Naive thymus-derived CD8-positive, alpha-beta T cell (primary cell): Measurements from ENCODE around the gene ZNF771. TPM values are rescaled to one million over a fixed set of nuclear protein-coding genes. Genes with fewer than 3 reads are reported as not detected.
"Not testable (repeated sequence)": the region's sequence is repeated elsewhere in the genome, so short reads cannot be mapped to it uniquely, and the experiment has no call there.

Source experiments
- ATAC-seq, 2 donors: fragments of 150-1000 bp; cut with Tn5 transposase in 1 of 2; sonication (Bioruptor Pico), chemical (Tn5 transposase) in 1 of 2; 1 replicate in 1 of 2; 2 replicates in 1 of 2; pipeline ENCODE4 v1.10.0; 2021; ENCODE audit warnings: mild to moderate bottlenecking in 2 of 2, moderate library complexity in 2 of 2
- POLR2A ChIA-PET: fragments of 350-600 bp; sonication (Branson Sonifier 250); formaldehyde crosslinking; loops from one replicate; lab custom pipeline; 2021; ENCODE audit warnings: antibody characterized with exemption; lab: Charles Lee
- DNase-seq, 10 donors: peaks; one replicate each; pipeline versions ENCODE4 v3.0.0 to v3.0.0-alpha.2; 2020 to 2022
- H3K27ac Mint-ChIP-seq, 10 donors: one replicate each; pipeline ENCODE4 v1.8.0; 2020 to 2022; ENCODE audit warnings: mild to moderate bottlenecking in 10 of 10, mixed read lengths in 10 of 10, moderate library complexity in 4 of 10, inconsistent platforms in 1 of 10
- H3K27me3 Mint-ChIP-seq, 5 donors: one replicate each; pipeline ENCODE4 v1.8.0; 2021 to 2022; ENCODE audit warnings: mixed read lengths in 5 of 5
- H3K36me3 Mint-ChIP-seq, 3 donors: one replicate each; pipeline ENCODE4 v1.8.0; 2020 to 2022; ENCODE audit warnings: mixed read lengths in 3 of 3, mild to moderate bottlenecking in 2 of 3, inconsistent platforms in 1 of 3
- H3K4me1 Mint-ChIP-seq, 4 donors: one replicate each; pipeline ENCODE4 v1.8.0; 2021 to 2022; ENCODE audit warnings: mixed read lengths in 4 of 4
- H3K4me3 Mint-ChIP-seq, 10 donors: one replicate each; pipeline ENCODE4 v1.8.0; 2020 to 2022; ENCODE audit warnings: mild to moderate bottlenecking in 10 of 10, mixed read lengths in 10 of 10, moderate library complexity in 6 of 10, inconsistent platforms in 1 of 10
- H3K9me3 Mint-ChIP-seq, 9 donors: one replicate each; pipeline ENCODE4 v1.8.0; 2020 to 2022; ENCODE audit warnings: mixed read lengths in 9 of 9, mild to moderate bottlenecking in 3 of 9, inconsistent platforms in 1 of 9, moderate library complexity in 1 of 9
- polyA plus RNA-seq, 3 donors: library from polyadenylated mRNA; unstranded; fragments of 300-500 nt; fragmentation: Illumina TruSeq; gene quantifications; one replicate each; pipeline ENCODE4 v1.2.3, GENCODE V29; 2021
- total RNA-seq, 8 experiments: library from RNA in 2 of 8; stranded (reverse) in 2 of 8; gene quantifications; one replicate each; pipeline ENCODE4 v1.2.3 and lab custom pipeline; 2021 to 2026

ZNF771 gene
- total and polyA plus RNA-seq, 5 experiments from 2014 or later, result 2.1 to 7.6 (median 5.5) TPM

GRCh38 chr16:30394592-30395154, 12.7 kb upstream of the ZNF771 start:
- no peaks in the 10 kb centered on the region for H3K9me3 Mint-ChIP-seq
- peaks cover 0 to 13% (median 0%) of the 10 kb centered on the region in 3 donors for H3K36me3 Mint-ChIP-seq
- H3K4me3 Mint-ChIP-seq, result peak overlapping the region; percentile 76 to 94 (median 84)
- H3K4me1 Mint-ChIP-seq, result peaks cover 21 to 42% (median 39%) of the 10 kb centered on the region in 4 donors
- ATAC-seq (no peak), DNase-seq (no peak)
- no peaks in the 10 kb centered on the region for H3K27me3 Mint-ChIP-seq
- POLR2A ChIA-PET, result interaction anchor here (0.8 to 3.3 kb wide), 10 partner anchors 12 to 329 kb away, joined by 3 to 82 read pairs (median 12); partner anchors contain the start of genes ALDOA, MYL11, SEPTIN1 and TBC1D10B
- H3K27ac Mint-ChIP-seq, result peak overlapping the region; percentile 67 to 94 (median 81)

- no peaks in the 10 kb centered on the region for H3K9me3 Mint-ChIP-seq
- no peaks in the 10 kb centered on the region for H3K27me3 Mint-ChIP-seq
- ATAC-seq, result peak; percentile 72
- H3K36me3 Mint-ChIP-seq, result peaks cover 0 to 13% (median 0%) of the 10 kb centered on the region in 3 donors
- peak within 1 kb of the TSS; percentile 69 to 94 (median 88) for H3K27ac Mint-ChIP-seq
- POLR2A ChIA-PET, result interaction anchor here (0.8 to 3.3 kb wide), 11 partner anchors 12 to 330 kb away, joined by 3 to 82 read pairs (median 4); partner anchors contain the start of genes ALDOA, CORO1A, MYL11 and SEPTIN1
- peak in 9 of 10 donors; percentile 20 to 70 (median 56) for DNase-seq
- peak within 1 kb of the TSS; percentile 76 to 94 (median 86) for H3K4me3 Mint-ChIP-seq
- peaks cover 21 to 49% (median 45%) of the 10 kb centered on the region in 4 donors for H3K4me1 Mint-ChIP-seq
Measured at GRCh38 chr16:30395155-30395991, 12.0 kb upstream of the ZNF771 start, which contains the start of gene ZNF48. Gene ZNF48 (plus strand): TSS chr16:30395420. CDS start chr16:30395795, 375 bp downstream.

GRCh38 chr16:30395992-30396585, 11.3 kb upstream of the ZNF771 start:
- Mint-ChIP-seq H3K4me1 (peaks cover 21 to 52% (median 50%) of the 10 kb centered on the region in 4 donors), H3K9me3 (no peaks in the 10 kb centered on the region), H3K27ac (peak overlapping the region; percentile 1 to 90 (median 82)), H3K27me3 (no peaks in the 10 kb centered on the region), H3K36me3 (peaks cover 0 to 13% (median 0%) of the 10 kb centered on the region in 3 donors), H3K4me3 (peak overlapping the region; percentile 72 to 92 (median 84))
- ATAC-seq (no peak), DNase-seq (no peak)
- POLR2A ChIA-PET, result interaction anchor here (0.7 to 3.3 kb wide), 8 partner anchors 11 to 229 kb away, joined by 4 to 82 read pairs (median 24); partner anchors contain the start of genes CORO1A, SEPTIN1, TBC1D10B and ZNF771

GRCh38 chr16:30396627-30397026, 10.8 kb upstream of the ZNF771 start:
- ATAC-seq, H3K27me3 Mint-ChIP-seq, H3K9me3 Mint-ChIP-seq, DNase-seq: not testable (repeated sequence)
- Mint-ChIP-seq H3K27ac (peak overlapping the region in 7 of 10 donors; percentile 1 to 86 (median 57)), H3K4me3 (peak overlapping the region; percentile 64 to 92 (median 84)), H3K4me1 (peaks cover 23 to 57% (median 53%) of the 10 kb centered on the region in 4 donors), H3K36me3 (peaks cover 0 to 13% (median 0%) of the 10 kb centered on the region in 3 donors)
- POLR2A ChIA-PET, result interaction anchor here (0.7 to 3.3 kb wide), 7 partner anchors 11 to 229 kb away, joined by 4 to 82 read pairs (median 27); partner anchors contain the start of genes CORO1A, SEPTIN1, TBC1D10B and ZNF771

- peaks cover 25 to 61% (median 54%) of the 10 kb centered on the region in 4 donors for H3K4me1 Mint-ChIP-seq
- POLR2A ChIA-PET, result interaction anchor here (0.7 to 3.1 kb wide), 6 partner anchors 10 to 228 kb away, joined by 4 to 28 read pairs (median 8); partner anchors contain the start of genes TBC1D10B and ZNF771
- DNase-seq (no peak), ATAC-seq (no peak)
- H3K27ac Mint-ChIP-seq, result peak overlapping the region in 9 of 10 donors; percentile 9 to 86 (median 57)
- H3K27me3 Mint-ChIP-seq, result no peaks in the 10 kb centered on the region
- peaks cover 0 to 13% (median 0%) of the 10 kb centered on the region in 3 donors for H3K36me3 Mint-ChIP-seq
- no peaks in the 10 kb centered on the region for H3K9me3 Mint-ChIP-seq
- peak overlapping the region in 9 of 10 donors; percentile 54 to 92 (median 82) for H3K4me3 Mint-ChIP-seq
Measured at GRCh38 chr16:30397056-30397455, 10.3 kb upstream of the ZNF771 start.

- Mint-ChIP-seq H3K4me3 (peak overlapping the region in 1 of 10 donors; percentile 45), H3K27me3 (no peaks in the 10 kb centered on the region), H3K36me3 (peaks cover 0 to 13% (median 0%) of the 10 kb centered on the region in 3 donors), H3K27ac (peak overlapping the region in 2 of 10 donors; percentile 20 to 40), H3K4me1 (peaks cover 25 to 61% (median 54%) of the 10 kb centered on the region in 4 donors), H3K9me3 (no peaks in the 10 kb centered on the region)
- POLR2A ChIA-PET, result interaction anchor here (1.0 to 2.4 kb wide), 5 partner anchors 9 to 27 kb away, joined by 4 to 12 read pairs (median 6); partner anchors contain the start of genes SEPTIN1, TBC1D10B and ZNF771
- no peak for DNase-seq
- ATAC-seq, result no peak
Measured at GRCh38 chr16:30397776-30398660, 9.4 kb upstream of the ZNF771 start.

- peak overlapping the region in 9 of 10 donors; percentile 8 to 90 (median 58) for H3K27ac Mint-ChIP-seq
- ATAC-seq (no peak), DNase-seq (no peak)
- peaks cover 0 to 13% (median 0%) of the 10 kb centered on the region in 3 donors for H3K36me3 Mint-ChIP-seq
- peaks cover 25 to 61% (median 55%) of the 10 kb centered on the region in 4 donors for H3K4me1 Mint-ChIP-seq
- H3K9me3 Mint-ChIP-seq, result no peaks in the 10 kb centered on the region
- H3K4me3 Mint-ChIP-seq, result peak overlapping the region; percentile 27 to 93 (median 78)
- POLR2A ChIA-PET, result interaction anchor here (0.6 to 2.4 kb wide), 9 partner anchors 8 to 136 kb away, joined by 3 to 12 read pairs (median 5); partner anchors contain the start of genes SEPTIN1, TBC1D10B and ZNF771
- H3K27me3 Mint-ChIP-seq, result no peaks in the 10 kb centered on the region
Measured at GRCh38 chr16:30398661-30399434, 8.6 kb upstream of the ZNF771 start.

- POLR2A ChIA-PET, result interaction anchor here (0.6 to 2.4 kb wide), 9 partner anchors 8 to 135 kb away, joined by 3 to 12 read pairs (median 4); partner anchors contain the start of genes CD2BP2, SEPTIN1 and ZNF771
- no peaks in the 10 kb centered on the region for H3K9me3 Mint-ChIP-seq
Measured at GRCh38 chr16:30399435-30400186, 7.8 kb upstream of the ZNF771 start.

GRCh38 chr16:30401768-30402425, 5.5 kb upstream of the ZNF771 start:
- Mint-ChIP-seq H3K4me1 (peaks cover 13 to 44% (median 41%) of the 10 kb centered on the region in 4 donors), H3K9me3 (no peaks in the 10 kb centered on the region), H3K36me3 (peaks cover 0 to 13% (median 0%) of the 10 kb centered on the region in 3 donors), H3K27ac (peak overlapping the region in 2 of 10 donors; percentile 74 to 75), H3K4me3 (peak overlapping the region; percentile 61 to 96 (median 82)), H3K27me3 (peaks cover 0 to 3% (median 0%) of the 10 kb centered on the region in 5 donors)
- POLR2A ChIA-PET, result interaction anchor here (0.5 to 1.9 kb wide), 6 partner anchors 10 to 758 kb away, joined by 3 to 5 read pairs (median 4); partner anchors contain the start of genes CD2BP2 and TBX6
- DNase-seq, result no peak
- no peak for ATAC-seq

More at GRCh38 chr16:30399435-30400186, 7.8 kb upstream of the ZNF771 start:
- Mint-ChIP-seq H3K27ac (peak overlapping the region; percentile 74 to 93 (median 89)), H3K36me3 (peaks cover 0 to 13% (median 0%) of the 10 kb centered on the region in 3 donors), H3K4me1 (peaks cover 20 to 56% (median 52%) of the 10 kb centered on the region in 4 donors), H3K27me3 (peaks cover 0 to 3% (median 0%) of the 10 kb centered on the region in 5 donors), H3K4me3 (peak overlapping the region; percentile 83 to 96 (median 90))
- ATAC-seq, result no peak
- DNase-seq, result no peak
